Kidney (tissue), 14 donors: ENCODE data around the gene CNOT1. TPM values are rescaled to one million over a fixed set of nuclear protein-coding genes. Genes with fewer than 3 reads are reported as not detected.

Source experiments
- DNase-seq, 5 donors: peaks; one replicate each; pipeline ENCODE4 v3.0.0-alpha.2; 2013 to 2020
- FAIRE-seq: peaks from 2 replicates; lab custom pipeline; 2012; peaks lifted over from hg19 to GRCh38; lab: Jason Lieb, UNC
- H3K27ac ChIP-seq, 2 donors: one replicate each; pipeline ENCODE4 v1.7.0; 2013; ENCODE audit warnings: low read depth in 2 of 2, low read length in 2 of 2, inconsistent platforms in 1 of 2
- H3K27me3 ChIP-seq: one replicate; pipeline ENCODE4 v1.7.1; 2013; ENCODE audit warnings: low read length, inconsistent platforms; ENCODE audit not compliant: control insufficient read depth, insufficient read depth
- H3K36me3 ChIP-seq, 3 donors: one replicate each; pipeline versions ENCODE4 v1.7.0 to v1.7.1; 2013; ENCODE audit warnings: low read length in 3 of 3, control low read depth in 1 of 3, inconsistent platforms in 1 of 3; ENCODE audit not compliant: insufficient read depth in 3 of 3, control insufficient read depth in 2 of 3
- H3K4me1 ChIP-seq, 3 donors: one replicate each; pipeline versions ENCODE4 v1.7.0 to v1.7.1; 2013; ENCODE audit warnings: low read length in 3 of 3, inconsistent platforms in 1 of 3, low read depth in 1 of 3; ENCODE audit not compliant: control insufficient read depth in 2 of 3, insufficient read depth in 2 of 3
- H3K4me3 ChIP-seq, 3 donors: one replicate each; pipeline versions ENCODE4 v1.7.0 to v1.8.1; 2013; ENCODE audit warnings: low read length in 3 of 3, control low read depth in 1 of 3, inconsistent platforms in 1 of 3
- H3K9ac ChIP-seq, 3 donors: one replicate each; pipeline versions ENCODE4 v1.7.0 to v1.7.1; 2013; ENCODE audit warnings: low read length in 3 of 3, control low read depth in 1 of 3, inconsistent platforms in 1 of 3
- H3K9me3 ChIP-seq, 3 donors: one replicate each; pipeline versions ENCODE4 v1.7.0 to v1.7.1; 2013; ENCODE audit warnings: low read length in 3 of 3, control low read depth in 1 of 3, inconsistent platforms in 1 of 3; ENCODE audit not compliant: control insufficient read depth in 2 of 3, insufficient read depth in 1 of 3
- intact Hi-C: fragments of 100-400 bp; cut with DNase I; formaldehyde crosslinking; loops from one replicate; pipeline ENCODE4 v1.11.1; 2022
- polyA plus RNA-seq: library from polyadenylated mRNA; stranded (reverse); fragments of 350-450 nt; fragmentation: Illumina TruSeq; extraction: RNeasy Lipid Tissue Mini Kit (QIAGEN cat#74804); gene quantifications from one replicate; pipeline ENCODE4 v1.2.3, GENCODE V29; 2014; ENCODE audit warnings: low read depth, low replicate concordance; ENCODE audit not compliant: insufficient read depth
- total RNA-seq: library from RNA; stranded (reverse); fragmentation: NEBNext Ultra II Directional; extraction: Animal tissue kit (Norgen Biotek cat#: 25700); gene quantifications from one replicate; pipeline ENCODE4 v1.2.1, GENCODE V29; 2021
- TF ChIP-seq, protein P1 (sequence below): IDR thresholded peaks from 3 replicates; pipeline ENCODE4 v1.5.1; 2012; ENCODE audit warnings: mild to moderate bottlenecking, moderate library complexity, borderline replicate concordance; ENCODE audit not compliant: insufficient read depth; ENCODE audit errors: extremely low read depth
- donor health status: control.
- donor health status: control.
- donor health status: control.
- donor health status: control.
- donor health status: control.
- donor health status: DM: yes; HTN: yes; CAD: no.
- donor health status: Normal renal cell carcinoma (clear cell type).

Gene CNOT1
- total and polyA plus RNA-seq, 2 donors from 2014 or later: 54.8 to 147 TPM

DNA sequence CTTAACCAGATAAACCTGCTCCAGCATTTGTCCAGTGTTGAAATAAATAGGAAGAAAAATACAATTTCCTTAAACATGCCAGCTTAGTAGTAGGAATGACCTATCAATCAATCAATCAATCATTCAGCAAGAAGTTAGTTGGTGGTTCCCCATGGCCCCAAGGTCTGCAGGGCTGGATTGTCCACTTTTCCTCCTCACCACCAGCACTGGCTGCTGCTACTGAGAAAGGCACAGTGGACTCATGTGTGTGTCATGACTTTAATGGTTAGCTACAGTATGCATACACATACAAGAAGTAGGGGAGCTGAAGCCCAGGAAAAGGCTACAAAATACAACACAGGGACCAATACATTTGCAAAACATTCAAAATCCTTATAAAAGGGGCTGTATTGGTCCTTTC, 109.9 kb downstream of the CNOT1 start:
- H3K36me3 ChIP-seq: peaks cover 26 to 57% (median 48%) of the 10 kb centered on the region in 3 donors

GRCh38 chr16:58518980-58519368, 110.7 kb downstream of the CNOT1 start:
- no peaks in the 10 kb centered on the region for H3K27me3 ChIP-seq
- DNase-seq (no peak), FAIRE-seq (no peak)
- TF ChIP-seq, protein P1, sequence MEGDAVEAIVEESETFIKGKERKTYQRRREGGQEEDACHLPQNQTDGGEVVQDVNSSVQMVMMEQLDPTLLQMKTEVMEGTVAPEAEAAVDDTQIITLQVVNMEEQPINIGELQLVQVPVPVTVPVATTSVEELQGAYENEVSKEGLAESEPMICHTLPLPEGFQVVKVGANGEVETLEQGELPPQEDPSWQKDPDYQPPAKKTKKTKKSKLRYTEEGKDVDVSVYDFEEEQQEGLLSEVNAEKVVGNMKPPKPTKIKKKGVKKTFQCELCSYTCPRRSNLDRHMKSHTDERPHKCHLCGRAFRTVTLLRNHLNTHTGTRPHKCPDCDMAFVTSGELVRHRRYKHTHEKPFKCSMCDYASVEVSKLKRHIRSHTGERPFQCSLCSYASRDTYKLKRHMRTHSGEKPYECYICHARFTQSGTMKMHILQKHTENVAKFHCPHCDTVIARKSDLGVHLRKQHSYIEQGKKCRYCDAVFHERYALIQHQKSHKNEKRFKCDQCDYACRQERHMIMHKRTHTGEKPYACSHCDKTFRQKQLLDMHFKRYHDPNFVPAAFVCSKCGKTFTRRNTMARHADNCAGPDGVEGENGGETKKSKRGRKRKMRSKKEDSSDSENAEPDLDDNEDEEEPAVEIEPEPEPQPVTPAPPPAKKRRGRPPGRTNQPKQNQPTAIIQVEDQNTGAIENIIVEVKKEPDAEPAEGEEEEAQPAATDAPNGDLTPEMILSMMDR: no peak
- no peak overlapping the region for H3K27ac ChIP-seq
- intact Hi-C loops: no loop called here
- H3K9ac ChIP-seq: no peak overlapping the region
- peaks cover 22 to 54% (median 46%) of the 10 kb centered on the region in 3 donors for H3K36me3 ChIP-seq
- no peak overlapping the region for H3K4me3 ChIP-seq
- H3K4me1 ChIP-seq: peaks cover 0 to 13% (median 0%) of the 10 kb centered on the region in 3 donors
- H3K9me3 ChIP-seq: no peaks in the 10 kb centered on the region

More for the DNA sequence above, 109.9 kb downstream of the CNOT1 start:
- FAIRE-seq (no peak), DNase-seq (no peak)
- Histone ChIP-seq H3K4me3 (no peak overlapping the region), H3K4me1 (peaks cover 0 to 12% (median 0%) of the 10 kb centered on the region in 3 donors), H3K27me3 (no peaks in the 10 kb centered on the region), H3K27ac (no peak overlapping the region), H3K9me3 (no peaks in the 10 kb centered on the region), H3K9ac (no peak overlapping the region)
- intact Hi-C loops: no loop called here
- TF ChIP-seq, protein P1: no peak

DNA sequence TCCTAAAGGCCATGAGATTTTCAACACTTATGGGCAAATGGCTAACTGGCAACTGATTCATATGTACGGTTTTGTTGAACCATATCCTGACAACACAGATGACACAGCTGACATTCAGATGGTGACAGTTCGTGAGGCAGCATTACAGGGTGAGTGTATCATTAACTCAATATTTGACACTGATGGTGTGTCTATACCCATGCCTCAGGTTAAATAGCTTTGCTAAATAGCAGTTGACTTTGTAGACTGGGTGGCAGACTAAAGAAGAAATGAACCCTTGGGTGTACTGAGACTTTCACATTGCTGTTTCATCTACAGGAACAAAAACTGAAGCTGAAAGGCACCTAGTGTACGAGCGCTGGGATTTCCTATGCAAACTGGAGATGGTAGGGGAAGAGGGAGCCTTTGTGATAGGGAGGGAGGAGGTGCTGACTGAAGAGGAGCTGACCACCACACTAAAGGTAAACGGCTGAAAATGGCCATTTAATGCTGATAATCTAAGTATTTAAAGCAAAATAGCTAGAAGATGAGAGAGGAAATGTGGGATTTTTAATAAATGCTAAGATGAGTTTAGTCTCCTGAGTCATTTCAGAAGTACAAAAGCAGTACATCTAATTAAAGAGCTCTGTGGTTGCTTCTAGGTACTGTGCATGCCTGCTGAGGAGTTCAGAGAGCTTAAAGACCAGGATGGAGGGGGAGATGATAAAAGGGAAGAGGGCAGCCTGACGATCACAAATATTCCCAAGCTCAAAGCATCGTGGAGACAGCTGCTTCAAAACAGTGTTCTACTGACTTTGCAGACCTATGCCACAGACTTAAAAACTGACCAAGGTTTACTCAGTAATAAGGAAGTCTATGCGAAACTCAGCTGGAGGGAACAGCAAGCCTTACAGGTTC, 111.3 kb downstream of the CNOT1 start:
- Histone ChIP-seq H3K9me3 (no peaks in the 10 kb centered on the region), H3K4me3 (no peak overlapping the region), H3K4me1 (peaks cover 0 to 13% (median 0%) of the 10 kb centered on the region in 3 donors), H3K36me3 (peaks cover 21 to 48% (median 43%) of the 10 kb centered on the region in 3 donors), H3K27ac (no peak overlapping the region), H3K9ac (no peak overlapping the region), H3K27me3 (no peaks in the 10 kb centered on the region)
- FAIRE-seq (no peak), DNase-seq (no peak)
- TF ChIP-seq, protein P1: no peak
- intact Hi-C loops: no loop called here
